ENCODE data around the gene KLF18. TPM values are rescaled to one million over a fixed set of nuclear protein-coding genes. Genes with fewer than 3 reads are reported as not detected.

The KLF18 gene
- total and polyA plus RNA-seq, 2 donors (not counting 3 experiments of a cell fraction or from before 2014, with no cell fraction given) = not detected

GRCh38 chr1:44161546-44161945 is 20.1 kb upstream of the KLF18 start:
- H3K36me3 ChIP-seq (ENCODE audit: control insufficient read depth in 2 of 2, extremely low read depth in 1 of 2, insufficient read depth in 2 of 2, low read length in 2 of 2) = no peaks in the 10 kb centered on the region
- TF ChIP-seq JUN (IDR thresholded peaks at IDR 0.05; ENCODE audit: borderline replicate concordance, insufficient read depth, insufficient read length, low read depth) (no peak), GATA2 (IDR thresholded peaks at IDR 0.05; ENCODE audit: insufficient read depth, insufficient read length, low read depth, low read length) (no peak), EZH2 (IDR thresholded peaks at IDR 0.05; ENCODE audit: borderline replicate concordance, low read depth, low read length, severe bottlenecking) (no peak)
- TF ChIP-seq, protein P1, sequence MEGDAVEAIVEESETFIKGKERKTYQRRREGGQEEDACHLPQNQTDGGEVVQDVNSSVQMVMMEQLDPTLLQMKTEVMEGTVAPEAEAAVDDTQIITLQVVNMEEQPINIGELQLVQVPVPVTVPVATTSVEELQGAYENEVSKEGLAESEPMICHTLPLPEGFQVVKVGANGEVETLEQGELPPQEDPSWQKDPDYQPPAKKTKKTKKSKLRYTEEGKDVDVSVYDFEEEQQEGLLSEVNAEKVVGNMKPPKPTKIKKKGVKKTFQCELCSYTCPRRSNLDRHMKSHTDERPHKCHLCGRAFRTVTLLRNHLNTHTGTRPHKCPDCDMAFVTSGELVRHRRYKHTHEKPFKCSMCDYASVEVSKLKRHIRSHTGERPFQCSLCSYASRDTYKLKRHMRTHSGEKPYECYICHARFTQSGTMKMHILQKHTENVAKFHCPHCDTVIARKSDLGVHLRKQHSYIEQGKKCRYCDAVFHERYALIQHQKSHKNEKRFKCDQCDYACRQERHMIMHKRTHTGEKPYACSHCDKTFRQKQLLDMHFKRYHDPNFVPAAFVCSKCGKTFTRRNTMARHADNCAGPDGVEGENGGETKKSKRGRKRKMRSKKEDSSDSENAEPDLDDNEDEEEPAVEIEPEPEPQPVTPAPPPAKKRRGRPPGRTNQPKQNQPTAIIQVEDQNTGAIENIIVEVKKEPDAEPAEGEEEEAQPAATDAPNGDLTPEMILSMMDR (IDR thresholded peaks at IDR 0.05; ENCODE audit: extremely low read depth in 1 of 2, insufficient read depth in 1 of 2, low read depth in 1 of 2, low read length in 2 of 2) = no peak
- no peak for FAIRE-seq
- ChIA-PET CTCF (no interaction called here), POLR2A (no interaction called here)
- no peak overlapping the region for H3K9ac ChIP-seq (replicated peaks; ENCODE audit: extremely low read depth, insufficient read depth, low read length)
- no peaks in the 10 kb centered on the region for H3K79me2 ChIP-seq (ENCODE audit: control insufficient read depth, insufficient read depth, low read length)
- intact Hi-C loops (cut with micrococcal nuclease) = no loop called here
- no peaks in the 10 kb centered on the region for H3K9me3 ChIP-seq (replicated peaks; ENCODE audit: control insufficient read depth, insufficient read depth, low read length)
- DNase-seq (ENCODE audit: low read depth, low spot score) = no peak
- dilution Hi-C loops (cut with MboI; ENCODE audit: extremely low pct_ligation_motif_present, low sequenced_read_pairs) = no loop called here
- no TSS peak for BruUV-seq (replicated peaks)
- no peak overlapping the region for H3K27ac ChIP-seq (ENCODE audit: insufficient read depth, low read depth, low read length)
- H3K4me2 ChIP-seq (ENCODE audit: insufficient read depth, low read length) = no peak overlapping the region
- H4K20me1 ChIP-seq (replicated peaks; ENCODE audit: control insufficient read depth, extremely low read depth, insufficient read depth, low read length) = no peaks in the 10 kb centered on the region
- peaks cover 0 to 5% of the 10 kb centered on the region in 2 experiments for H3K27me3 ChIP-seq (ENCODE audit: control insufficient read depth in 2 of 2, insufficient read depth in 2 of 2, low read length in 2 of 2)
- no peak overlapping the region for H3K4me3 ChIP-seq (replicated peaks in 1 of 3; ENCODE audit: insufficient read depth in 1 of 3, low read depth in 1 of 3, low read length in 3 of 3)
- H3K9me1 ChIP-seq (replicated peaks; ENCODE audit: control insufficient read depth, extremely low read depth, insufficient read depth, low read length) = no peaks in the 10 kb centered on the region
- no peaks in the 10 kb centered on the region for H3K4me1 ChIP-seq (ENCODE audit: control insufficient read depth, extremely low read depth, insufficient read depth, low read length)
- no peak overlapping the region for H2AFZ ChIP-seq (ENCODE audit: low read depth, low read length)

DNA sequence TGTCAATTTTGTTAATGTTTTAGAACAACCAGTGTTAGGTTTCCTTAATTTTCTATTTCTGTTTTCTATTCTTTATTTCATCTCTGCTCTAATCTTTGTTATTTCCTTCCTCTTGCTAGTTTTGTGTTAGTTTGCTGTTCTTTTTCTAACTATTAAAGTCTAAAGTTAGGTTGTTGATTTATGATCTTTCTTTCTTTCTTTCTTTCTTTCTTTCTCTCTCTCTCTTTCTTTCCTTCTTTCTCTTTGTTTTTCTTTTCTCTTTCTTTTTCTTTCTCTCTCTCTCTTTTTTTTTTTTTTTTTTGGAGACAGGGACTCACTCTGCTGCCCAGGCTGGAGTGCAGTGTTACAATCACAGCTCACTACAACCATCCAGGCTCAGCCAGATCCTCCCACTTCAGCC is 17.4 kb upstream of the KLF18 start:
- no TSS peak for BruUV-seq (replicated peaks)
- Histone ChIP-seq H3K4me1 (ENCODE audit: control insufficient read depth, extremely low read depth, insufficient read depth, low read length) (no peaks in the 10 kb centered on the region), H3K36me3 (ENCODE audit: control insufficient read depth in 2 of 2, extremely low read depth in 1 of 2, insufficient read depth in 2 of 2, low read length in 2 of 2) (no peaks in the 10 kb centered on the region), H3K79me2 (ENCODE audit: control insufficient read depth, insufficient read depth, low read length) (no peaks in the 10 kb centered on the region), H3K4me2 (ENCODE audit: insufficient read depth, low read length) (no peak overlapping the region), H3K4me3 (replicated peaks in 1 of 3; ENCODE audit: insufficient read depth in 1 of 3, low read depth in 1 of 3, low read length in 3 of 3) (no peak overlapping the region), H3K9me1 (replicated peaks; ENCODE audit: control insufficient read depth, extremely low read depth, insufficient read depth, low read length) (no peaks in the 10 kb centered on the region), H3K27ac (ENCODE audit: insufficient read depth, low read depth, low read length) (no peak overlapping the region), H3K27me3 (ENCODE audit: control insufficient read depth in 2 of 2, insufficient read depth in 2 of 2, low read length in 2 of 2) (peaks cover 0 to 5% of the 10 kb centered on the region in 2 experiments), H4K20me1 (replicated peaks; ENCODE audit: control insufficient read depth, extremely low read depth, insufficient read depth, low read length) (no peaks in the 10 kb centered on the region), H2AFZ (ENCODE audit: low read depth, low read length) (no peak overlapping the region), H3K9me3 (replicated peaks; ENCODE audit: control insufficient read depth, insufficient read depth, low read length) (no peaks in the 10 kb centered on the region), H3K9ac (replicated peaks; ENCODE audit: extremely low read depth, insufficient read depth, low read length) (no peak overlapping the region)
- dilution Hi-C loops (cut with MboI; ENCODE audit: extremely low pct_ligation_motif_present, low sequenced_read_pairs) = no loop called here
- FAIRE-seq = no peak
- ChIA-PET CTCF (no interaction called here), POLR2A (no interaction called here)
- intact Hi-C loops (cut with micrococcal nuclease) = no loop called here
- TF ChIP-seq, protein P2, sequence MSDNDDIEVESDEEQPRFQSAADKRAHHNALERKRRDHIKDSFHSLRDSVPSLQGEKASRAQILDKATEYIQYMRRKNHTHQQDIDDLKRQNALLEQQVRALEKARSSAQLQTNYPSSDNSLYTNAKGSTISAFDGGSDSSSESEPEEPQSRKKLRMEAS (IDR thresholded peaks at IDR 0.05; ENCODE audit: insufficient read depth, insufficient read length) = no peak
- TF ChIP-seq MYC (IDR thresholded peaks at IDR 0.05; ENCODE audit: low read depth, low read length) (no peak), JUN (IDR thresholded peaks at IDR 0.05; ENCODE audit: borderline replicate concordance, insufficient read depth, insufficient read length, low read depth) (no peak), GATA2 (IDR thresholded peaks at IDR 0.05; ENCODE audit: insufficient read depth, insufficient read length, low read depth, low read length) (no peak), POLR2AphosphoS5 (IDR thresholded peaks at IDR 0.05; ENCODE audit: insufficient read depth, low read depth, low read length) (no peak), POLR2A (IDR thresholded peaks at IDR 0.05; ENCODE audit: low read depth, low read length) (no peak)
- no peak for DNase-seq (ENCODE audit: low read depth, low spot score)

Data from endothelial cell of umbilical vein (primary cell).